Measurements from ENCODE around the gene NUP214.

DNA sequence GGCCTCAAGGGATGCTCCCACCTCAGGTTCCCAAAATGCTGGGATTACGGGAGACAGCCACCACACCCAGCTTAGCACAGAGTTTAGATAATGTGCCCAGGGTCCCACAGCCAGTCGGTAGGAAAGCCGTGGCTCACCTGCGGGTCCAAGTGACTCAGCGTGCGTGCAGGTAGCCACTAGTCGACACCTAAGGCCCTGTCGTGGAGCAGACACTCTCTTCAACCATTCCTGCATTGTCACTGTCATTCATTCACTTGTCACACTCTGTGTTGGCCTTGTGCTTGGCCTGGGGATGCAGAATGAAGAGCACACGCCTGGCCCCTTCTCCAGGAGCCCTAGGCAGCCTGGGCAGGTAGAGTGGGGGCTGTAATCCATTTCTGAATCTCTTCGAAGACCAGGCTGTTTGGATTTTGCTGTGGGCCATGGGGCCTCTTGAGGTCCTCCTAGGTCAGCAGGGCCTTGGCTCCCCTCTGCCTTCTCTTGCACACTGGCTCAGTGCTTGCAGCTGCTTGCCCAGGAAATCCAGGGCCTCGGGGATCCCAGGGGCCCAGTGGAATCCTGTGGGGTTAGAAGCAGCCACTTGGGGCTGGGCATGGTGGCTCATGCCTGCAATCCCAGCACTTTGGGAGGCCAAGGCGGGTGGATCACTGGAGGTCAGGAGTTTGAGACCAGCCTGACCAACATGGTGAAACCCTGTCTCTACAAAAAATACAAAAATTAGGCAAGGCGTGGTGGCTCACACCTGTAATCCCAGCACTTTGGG lies 35.2 kb upstream of the NUP214 start:
- TF ChIP-seq EP300 (conservative IDR thresholded peaks at IDR 0.05; ENCODE audit: poor library complexity, severe bottlenecking) (no peak), RAD21 (conservative IDR thresholded peaks at IDR 0.05) (no peak)
- TF ChIP-seq, protein P1, sequence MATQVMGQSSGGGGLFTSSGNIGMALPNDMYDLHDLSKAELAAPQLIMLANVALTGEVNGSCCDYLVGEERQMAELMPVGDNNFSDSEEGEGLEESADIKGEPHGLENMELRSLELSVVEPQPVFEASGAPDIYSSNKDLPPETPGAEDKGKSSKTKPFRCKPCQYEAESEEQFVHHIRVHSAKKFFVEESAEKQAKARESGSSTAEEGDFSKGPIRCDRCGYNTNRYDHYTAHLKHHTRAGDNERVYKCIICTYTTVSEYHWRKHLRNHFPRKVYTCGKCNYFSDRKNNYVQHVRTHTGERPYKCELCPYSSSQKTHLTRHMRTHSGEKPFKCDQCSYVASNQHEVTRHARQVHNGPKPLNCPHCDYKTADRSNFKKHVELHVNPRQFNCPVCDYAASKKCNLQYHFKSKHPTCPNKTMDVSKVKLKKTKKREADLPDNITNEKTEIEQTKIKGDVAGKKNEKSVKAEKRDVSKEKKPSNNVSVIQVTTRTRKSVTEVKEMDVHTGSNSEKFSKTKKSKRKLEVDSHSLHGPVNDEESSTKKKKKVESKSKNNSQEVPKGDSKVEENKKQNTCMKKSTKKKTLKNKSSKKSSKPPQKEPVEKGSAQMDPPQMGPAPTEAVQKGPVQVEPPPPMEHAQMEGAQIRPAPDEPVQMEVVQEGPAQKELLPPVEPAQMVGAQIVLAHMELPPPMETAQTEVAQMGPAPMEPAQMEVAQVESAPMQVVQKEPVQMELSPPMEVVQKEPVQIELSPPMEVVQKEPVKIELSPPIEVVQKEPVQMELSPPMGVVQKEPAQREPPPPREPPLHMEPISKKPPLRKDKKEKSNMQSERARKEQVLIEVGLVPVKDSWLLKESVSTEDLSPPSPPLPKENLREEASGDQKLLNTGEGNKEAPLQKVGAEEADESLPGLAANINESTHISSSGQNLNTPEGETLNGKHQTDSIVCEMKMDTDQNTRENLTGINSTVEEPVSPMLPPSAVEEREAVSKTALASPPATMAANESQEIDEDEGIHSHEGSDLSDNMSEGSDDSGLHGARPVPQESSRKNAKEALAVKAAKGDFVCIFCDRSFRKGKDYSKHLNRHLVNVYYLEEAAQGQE (IDR thresholded peaks at IDR 0.05; ENCODE audit: borderline replicate concordance), result no peak
